Kidney tubule cell (primary cell): Measurements from ENCODE around the gene GBE1.
"Not testable (repeated sequence)": the region's sequence is repeated elsewhere in the genome, so short reads cannot be mapped to it uniquely, and the experiment has no call there.

ENCODE experiments used
- DNase-seq: peaks from one replicate; pipeline ENCODE4 v3.0.0-alpha.2; 2018; ENCODE audit warnings: low spot score

The GBE1 gene

GRCh38 chr3:81760924-81761903 lies at the start of gene GBE1:
GBE1 (minus strand) TSS chr3:81761645; CDS start chr3:81761517, 128 bp downstream.
- DNase-seq, result peak; percentile 94

- DNase-seq, result no peak
These were observed 47.5 kb upstream of the GBE1 start for GRCh38 chr3:81808900-81809299.

GRCh38 chr3:81799403-81799802 lies 38.0 kb upstream of the GBE1 start:
- DNase-seq, result no peak

GRCh38 chr3:81793410-81793809 lies 32.0 kb upstream of the GBE1 start:
- no peak for DNase-seq

GRCh38 chr3:81790117-81790516 lies 28.7 kb upstream of the GBE1 start:
- no peak for DNase-seq

GRCh38 chr3:81789691-81790090 lies 28.2 kb upstream of the GBE1 start:
- DNase-seq, result no peak

GRCh38 chr3:81788610-81789009 lies 27.2 kb upstream of the GBE1 start:
- no peak for DNase-seq

- DNase-seq, result no peak
These were observed 26.6 kb upstream of the GBE1 start for GRCh38 chr3:81788044-81788443.

GRCh38 chr3:81782585-81782984 lies 21.1 kb upstream of the GBE1 start:
- DNase-seq, result no peak

GRCh38 chr3:81778678-81779182 lies 17.3 kb upstream of the GBE1 start:
- DNase-seq, result no peak

GRCh38 chr3:81776643-81777042 lies 15.2 kb upstream of the GBE1 start:
- no peak for DNase-seq

GRCh38 chr3:81770710-81771109 lies 9.3 kb upstream of the GBE1 start:
- no peak for DNase-seq

- DNase-seq, result no peak
These were observed 7.9 kb upstream of the GBE1 start for GRCh38 chr3:81769299-81769698.

GRCh38 chr3:81767250-81767859 lies 5.9 kb upstream of the GBE1 start:
- not testable (repeated sequence) for DNase-seq

- no peak for DNase-seq
These were observed 4.0 kb upstream of the GBE1 start for GRCh38 chr3:81765400-81765799.

- DNase-seq, result no peak
These were observed 3.2 kb upstream of the GBE1 start for GRCh38 chr3:81764665-81765064.

GRCh38 chr3:81764002-81764401 lies 2.6 kb upstream of the GBE1 start:
- DNase-seq, result peak; percentile 23

GRCh38 chr3:81763001-81763400 lies 1.6 kb upstream of the GBE1 start:
- DNase-seq, result no peak

- peak; percentile 17 for DNase-seq
These were observed 597 bp upstream of the GBE1 start for GRCh38 chr3:81761904-81762580.

GRCh38 chr3:81760215-81760614 lies 1.2 kb downstream of the GBE1 start:
- peak; percentile 11 for DNase-seq

GRCh38 chr3:81758771-81759170 lies 2.7 kb downstream of the GBE1 start:
- DNase-seq, result not testable (repeated sequence)

- peak; percentile 14 for DNase-seq
These were observed 3.2 kb downstream of the GBE1 start for GRCh38 chr3:81758275-81758674.
